ENCODE results near the gene PEX26.
"Not testable (repeated sequence)": the region's sequence is repeated elsewhere in the genome, so short reads cannot be mapped to it uniquely, and the experiment has no call there.

The PEX26 gene

DNA sequence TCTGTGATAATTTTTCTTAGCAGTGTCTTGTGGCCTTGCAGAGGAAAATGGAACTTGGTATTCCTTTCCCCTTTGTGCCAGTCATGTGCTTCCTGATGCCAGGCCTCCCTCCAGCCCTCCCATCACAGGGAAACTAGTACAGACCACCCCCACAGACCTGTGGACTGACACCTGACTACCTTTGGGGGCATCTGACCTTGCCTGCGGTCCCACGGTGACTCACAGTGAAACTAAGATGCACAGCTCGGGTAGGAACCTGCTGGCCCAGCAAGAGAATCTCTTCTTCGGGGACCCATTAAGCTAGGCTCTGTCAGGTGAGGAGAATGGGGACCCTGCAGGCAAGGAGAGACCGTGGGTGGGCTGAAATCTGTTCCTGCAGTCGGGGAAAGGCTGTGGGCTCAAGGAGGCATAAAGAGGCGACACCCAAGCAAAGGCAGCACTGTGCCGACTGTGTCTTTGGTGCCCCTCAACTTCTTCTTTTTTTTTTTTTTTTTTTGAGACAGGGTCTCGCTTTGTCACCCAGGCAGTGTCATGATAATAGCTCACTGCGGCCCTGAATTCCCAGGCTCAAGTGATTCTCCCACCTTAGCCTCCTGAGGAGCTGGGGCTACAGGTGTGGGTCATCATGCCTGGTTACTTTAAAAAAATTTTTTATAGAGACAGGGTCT lies 20.8 kb upstream of the PEX26 start:
- no peak for DNase-seq

DNA sequence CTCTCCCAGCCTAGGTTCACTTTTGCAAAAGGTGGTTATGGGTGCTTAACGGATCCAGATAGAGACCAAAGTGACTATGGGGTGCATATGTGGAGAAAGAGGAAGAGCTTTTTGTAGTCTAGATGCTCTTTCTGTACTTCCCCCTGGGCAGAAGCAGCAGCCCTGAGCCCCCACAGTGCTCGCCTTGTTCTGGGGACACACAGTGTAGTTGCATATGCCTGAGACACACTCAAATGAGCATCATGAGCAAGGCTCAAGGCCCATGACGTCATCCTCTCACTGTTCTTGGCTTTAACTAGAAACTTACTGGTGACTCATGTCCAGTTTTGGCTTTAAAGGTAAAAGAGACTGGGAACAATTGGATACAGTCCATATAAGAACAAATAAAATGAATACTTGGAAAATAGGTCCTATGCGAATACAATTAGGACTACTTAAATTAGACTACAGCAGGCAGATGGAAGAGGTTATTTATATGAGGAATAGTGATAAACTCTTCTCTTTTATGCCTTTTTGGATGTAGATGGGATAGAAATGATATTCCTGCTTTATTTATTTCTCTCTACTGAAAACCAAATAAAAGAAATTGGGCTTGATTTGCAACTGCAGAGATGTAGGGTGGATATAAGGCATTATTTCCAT lies 20.1 kb upstream of the PEX26 start:
- DNase-seq = no peak

DNA sequence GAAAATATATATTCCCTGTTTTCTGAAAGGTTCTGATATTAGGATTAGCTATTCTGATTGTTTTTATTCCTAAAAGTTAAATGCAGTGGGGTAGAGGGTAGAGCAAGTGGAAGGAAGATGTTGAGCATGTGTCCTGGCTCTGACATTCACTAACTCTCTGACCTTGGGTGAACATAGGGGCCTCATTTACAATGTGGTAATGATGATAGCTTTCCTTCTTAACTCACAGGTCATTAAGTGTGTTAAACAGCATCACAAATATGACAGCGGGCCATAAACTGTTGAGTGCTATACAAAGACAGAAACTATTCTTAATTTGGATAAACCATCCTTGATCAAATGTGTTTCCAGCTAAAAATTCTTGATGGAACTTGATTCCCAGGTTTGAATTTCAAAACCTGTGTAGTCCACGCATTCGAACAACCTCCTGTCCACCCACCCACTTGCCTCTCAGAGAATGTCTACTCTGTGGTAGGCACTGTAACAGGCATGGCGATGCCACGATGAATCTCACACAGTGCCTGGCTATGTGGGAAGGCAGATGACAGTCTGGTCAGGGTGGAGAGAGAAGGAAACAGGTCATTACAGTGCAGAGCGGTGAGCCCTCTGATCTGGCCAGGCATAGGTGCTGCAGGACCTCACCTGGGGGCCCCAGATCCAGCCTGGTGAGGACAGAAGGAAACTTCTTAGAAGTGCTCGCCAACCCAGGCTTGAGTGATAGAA lies 19.3 kb upstream of the PEX26 start:
- DNase-seq = no peak

DNA sequence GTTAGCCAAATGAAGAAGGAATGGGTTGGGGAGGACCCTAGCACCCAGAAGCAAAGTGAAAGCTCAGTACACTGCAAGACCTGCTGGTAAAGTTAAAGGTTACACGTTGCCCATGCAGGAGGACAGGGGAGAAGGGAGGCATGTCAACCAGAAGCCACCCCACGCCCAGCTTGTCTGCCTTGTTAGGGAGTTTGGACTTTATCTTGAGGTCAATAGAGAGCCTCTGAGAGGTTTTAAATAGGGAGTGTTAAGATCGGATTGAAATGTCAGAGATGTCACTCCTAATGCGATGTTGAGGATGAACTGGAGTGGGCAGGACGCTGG lies 18.7 kb upstream of the PEX26 start:
- DNase-seq = no peak

DNA sequence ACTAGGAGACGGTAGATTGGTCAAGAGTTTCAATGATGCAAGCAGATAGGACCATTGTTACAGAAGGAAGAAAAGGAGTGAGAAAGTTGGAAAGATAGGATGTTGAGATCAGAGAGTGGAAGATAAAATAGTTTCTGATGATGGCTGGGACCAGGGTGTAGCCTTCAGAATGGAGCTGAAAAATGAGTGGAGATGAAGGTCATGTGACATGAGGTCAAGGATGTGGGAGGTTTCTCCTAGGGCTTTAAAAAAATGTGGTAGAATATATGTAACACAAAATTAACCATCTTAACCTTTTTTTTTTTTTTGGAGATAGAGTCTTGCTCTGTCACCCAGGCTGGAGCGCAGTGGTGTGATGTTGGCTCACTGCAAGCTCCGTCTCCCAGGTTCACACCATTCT lies 18.3 kb upstream of the PEX26 start:
- DNase-seq = no peak

DNA sequence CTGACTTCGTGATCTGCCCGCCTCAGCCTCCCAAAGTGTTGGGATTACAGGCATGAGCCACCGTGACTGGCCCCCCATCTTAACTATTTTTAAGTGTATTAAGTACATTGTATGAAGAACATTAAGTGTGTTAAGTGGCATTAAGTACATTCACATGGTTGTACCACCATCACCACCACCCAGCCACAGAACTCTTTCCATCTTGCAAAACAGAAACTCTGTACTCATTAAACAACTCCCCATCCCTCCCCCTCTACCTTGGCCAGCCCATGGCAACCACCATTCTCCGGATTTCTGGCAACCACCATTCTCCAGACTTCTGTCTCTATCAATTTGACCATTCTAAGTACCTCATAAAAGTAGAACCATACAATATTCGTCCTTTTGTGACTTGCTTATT lies 17.8 kb upstream of the PEX26 start:
- DNase-seq = no peak

DNA sequence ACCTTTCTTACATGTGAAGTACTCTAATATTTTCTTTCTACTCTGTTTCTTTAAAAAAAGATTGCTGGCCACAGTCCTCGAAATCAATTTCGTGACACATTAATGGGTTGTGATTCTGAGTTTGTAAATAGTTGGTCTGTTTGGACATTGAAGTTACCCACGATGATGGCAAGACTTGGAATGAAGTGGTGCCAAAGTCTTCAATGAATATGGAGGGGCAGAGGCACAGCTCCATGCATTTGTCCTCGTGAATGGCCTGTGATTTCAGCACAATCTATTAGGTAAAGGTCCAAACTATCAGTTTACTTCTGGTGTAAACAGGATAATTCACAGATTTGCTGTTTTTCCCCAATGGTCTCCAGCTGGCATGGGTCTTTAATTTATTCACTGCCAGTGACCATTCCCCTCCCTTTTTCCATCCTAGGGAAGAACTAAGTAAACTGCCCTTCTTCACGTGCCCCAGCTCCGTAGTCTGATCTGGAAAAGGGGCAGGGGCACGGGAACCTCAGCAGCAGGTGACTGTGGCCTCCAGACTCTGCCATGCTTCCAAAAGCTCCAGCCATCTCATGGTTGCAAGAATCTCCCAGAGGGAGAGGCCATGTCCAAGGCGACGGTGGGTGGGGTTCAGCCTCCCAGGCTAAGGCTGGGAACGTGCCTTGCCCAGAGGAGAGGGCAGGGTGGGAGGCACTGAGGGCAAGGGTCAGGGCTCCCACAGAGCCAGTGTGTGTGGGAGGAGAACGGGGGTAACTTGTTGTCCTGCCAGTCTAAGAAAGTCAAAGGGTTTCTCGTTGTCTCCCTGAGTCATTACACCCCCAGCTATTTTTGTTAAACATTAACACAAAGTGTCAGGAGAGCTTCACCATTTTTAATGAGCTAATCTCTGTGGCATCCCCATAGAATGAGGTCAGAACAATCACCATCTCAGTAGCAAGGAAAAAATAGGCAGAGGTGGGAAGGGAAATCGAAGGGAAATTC lies 16.9 kb upstream of the PEX26 start:
- peak; percentile 54 for DNase-seq

DNA sequence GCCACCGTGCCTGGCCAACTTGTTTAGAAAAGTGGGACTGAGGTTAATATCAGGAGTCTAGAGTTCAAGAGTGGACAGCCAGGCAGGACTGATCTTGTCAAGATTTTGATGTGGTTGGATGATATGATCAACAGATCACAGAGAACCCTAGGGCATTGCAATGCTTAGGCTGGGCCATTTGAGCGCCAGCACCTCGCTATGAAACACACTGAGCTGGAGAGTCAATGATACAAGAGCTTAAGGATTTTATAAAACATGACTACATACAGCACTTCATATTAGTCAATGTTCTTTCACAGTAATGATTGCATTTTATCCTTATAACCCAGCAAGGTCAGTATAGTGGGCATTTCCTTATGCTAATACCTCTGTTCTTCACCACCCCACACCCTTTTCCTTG lies 15.4 kb upstream of the PEX26 start:
- no peak for DNase-seq

DNA sequence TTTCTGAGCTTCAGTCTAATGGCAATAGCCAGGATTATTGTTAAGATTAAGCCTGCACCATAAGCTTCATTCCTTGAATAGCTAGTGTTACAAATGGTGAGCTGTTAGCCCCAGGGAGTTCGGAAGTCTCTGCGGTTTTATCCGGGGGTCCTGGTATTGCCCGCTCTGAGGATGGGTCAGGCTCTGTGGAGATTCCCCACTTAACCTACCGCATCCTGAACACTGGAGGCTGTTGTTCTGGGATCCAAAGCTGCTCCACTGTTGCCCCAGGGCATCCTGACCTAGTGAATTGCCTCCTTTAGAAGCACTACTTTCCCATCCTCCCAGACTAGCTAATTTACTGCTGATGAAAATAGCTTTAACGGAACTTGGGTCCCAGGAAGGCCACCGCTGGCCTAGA lies 14.5 kb upstream of the PEX26 start:
- peak; percentile 24 for DNase-seq

DNA sequence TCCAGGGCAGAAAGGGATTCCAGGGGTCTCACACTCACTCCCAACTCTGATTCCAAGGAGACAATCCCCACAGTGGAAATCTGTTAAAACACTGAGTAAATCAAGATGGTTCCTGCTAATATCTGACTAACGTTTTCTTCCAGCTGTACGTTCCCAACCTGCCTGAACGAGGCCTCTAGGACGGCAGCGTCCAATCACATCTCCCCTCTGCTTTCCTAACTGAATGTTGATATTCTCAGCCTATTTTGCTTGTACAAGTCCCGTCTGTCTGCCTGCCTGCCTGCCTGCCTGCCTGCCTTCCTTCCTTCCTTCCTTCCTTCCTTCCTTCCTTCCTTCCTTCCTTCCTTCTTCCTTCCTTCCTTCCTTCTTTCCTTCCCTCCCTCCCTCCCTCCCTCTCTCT lies 14.1 kb upstream of the PEX26 start:
- DNase-seq = not testable (repeated sequence)

DNA sequence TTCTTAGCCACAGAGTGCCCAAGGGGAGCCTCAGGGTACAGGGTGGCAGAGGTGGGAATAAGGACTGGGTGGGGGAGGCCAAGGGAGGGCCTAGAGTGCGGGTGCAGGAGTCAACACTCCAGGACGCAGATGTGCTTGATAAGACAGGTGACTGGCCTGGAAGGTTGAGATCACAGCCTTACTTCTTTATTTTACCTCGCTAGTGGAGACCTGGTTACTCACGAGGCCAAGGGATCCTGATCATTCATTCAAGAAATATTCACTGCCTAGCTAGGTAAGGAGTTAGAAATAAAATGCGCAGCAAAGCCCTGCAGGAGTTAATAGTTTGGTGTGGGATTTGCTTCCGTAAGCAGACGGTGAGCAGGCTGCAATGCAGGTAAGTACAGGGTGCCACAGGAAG lies 13.2 kb upstream of the PEX26 start:
- no peak for DNase-seq

DNA sequence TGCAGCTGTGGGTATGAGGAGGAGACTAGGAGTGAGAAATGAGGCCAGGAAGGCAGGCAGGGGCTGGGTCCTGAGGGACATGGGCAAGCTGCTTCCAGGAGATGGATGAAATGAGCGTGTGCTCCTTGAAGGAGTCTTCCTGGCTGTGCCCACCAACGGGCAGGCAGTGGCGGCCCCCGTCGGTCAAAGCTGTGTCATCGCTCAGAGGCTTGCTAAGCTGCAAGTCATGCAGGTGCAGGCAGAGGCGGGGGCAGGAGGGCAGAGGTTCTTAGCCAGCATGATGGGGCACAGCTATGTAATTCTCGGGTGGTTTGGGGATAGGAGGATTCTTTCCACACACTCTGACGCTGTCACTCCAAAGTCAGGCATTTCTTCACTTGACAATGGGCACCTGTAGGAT lies 12.5 kb upstream of the PEX26 start:
- no peak for DNase-seq

DNA sequence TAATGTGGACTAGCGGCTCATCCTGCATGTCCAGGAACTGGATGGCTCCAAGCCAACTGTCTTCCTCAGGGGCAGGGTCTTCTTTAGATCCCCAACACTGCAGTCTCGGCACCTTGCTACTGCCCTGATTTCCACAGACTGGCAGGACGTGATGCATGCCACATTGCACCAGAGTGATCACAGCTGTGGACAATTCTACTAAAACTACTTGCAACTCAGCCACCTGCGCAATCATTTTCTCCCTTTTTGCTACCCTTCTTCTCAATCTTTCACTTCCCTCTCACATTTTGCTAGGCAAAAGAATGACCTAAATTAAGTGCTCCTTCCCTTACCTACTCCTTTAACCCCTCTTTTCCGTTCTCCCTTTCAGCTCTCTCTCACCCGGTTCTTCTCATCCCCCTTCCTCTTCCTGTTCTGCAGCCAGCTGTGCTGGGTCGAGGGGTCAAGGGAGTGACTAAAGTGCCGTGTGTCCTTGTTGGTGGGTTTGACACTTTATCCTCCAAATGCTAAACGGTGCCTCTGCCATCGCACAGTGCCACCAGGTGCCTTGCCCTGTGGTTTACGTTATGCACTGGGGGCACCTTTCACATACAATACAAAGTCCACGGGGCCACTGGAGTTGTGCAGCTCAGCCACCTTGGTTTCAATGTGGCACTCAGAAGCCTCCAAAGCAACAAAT lies 11.5 kb upstream of the PEX26 start:
- DNase-seq = no peak

DNA sequence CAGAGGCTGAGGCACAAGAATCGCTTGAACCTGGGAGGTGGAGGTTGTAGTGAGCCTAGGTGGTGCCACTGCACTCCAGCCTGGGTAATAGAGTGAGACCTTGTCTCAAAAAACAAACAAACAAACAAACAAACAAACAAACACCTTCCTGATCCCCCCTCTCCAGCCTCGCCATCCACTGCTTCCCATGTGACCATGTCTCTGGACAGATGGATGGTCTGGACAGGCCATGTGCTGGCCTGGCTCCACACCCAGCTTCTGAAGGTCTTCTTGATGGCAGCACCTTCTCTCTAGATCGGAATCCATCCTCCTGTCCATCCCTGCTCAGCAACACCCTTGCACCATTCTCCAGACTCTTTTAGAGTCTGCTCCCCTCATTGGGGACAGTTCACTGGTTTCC lies 10.7 kb upstream of the PEX26 start:
- DNase-seq = no peak

DNA sequence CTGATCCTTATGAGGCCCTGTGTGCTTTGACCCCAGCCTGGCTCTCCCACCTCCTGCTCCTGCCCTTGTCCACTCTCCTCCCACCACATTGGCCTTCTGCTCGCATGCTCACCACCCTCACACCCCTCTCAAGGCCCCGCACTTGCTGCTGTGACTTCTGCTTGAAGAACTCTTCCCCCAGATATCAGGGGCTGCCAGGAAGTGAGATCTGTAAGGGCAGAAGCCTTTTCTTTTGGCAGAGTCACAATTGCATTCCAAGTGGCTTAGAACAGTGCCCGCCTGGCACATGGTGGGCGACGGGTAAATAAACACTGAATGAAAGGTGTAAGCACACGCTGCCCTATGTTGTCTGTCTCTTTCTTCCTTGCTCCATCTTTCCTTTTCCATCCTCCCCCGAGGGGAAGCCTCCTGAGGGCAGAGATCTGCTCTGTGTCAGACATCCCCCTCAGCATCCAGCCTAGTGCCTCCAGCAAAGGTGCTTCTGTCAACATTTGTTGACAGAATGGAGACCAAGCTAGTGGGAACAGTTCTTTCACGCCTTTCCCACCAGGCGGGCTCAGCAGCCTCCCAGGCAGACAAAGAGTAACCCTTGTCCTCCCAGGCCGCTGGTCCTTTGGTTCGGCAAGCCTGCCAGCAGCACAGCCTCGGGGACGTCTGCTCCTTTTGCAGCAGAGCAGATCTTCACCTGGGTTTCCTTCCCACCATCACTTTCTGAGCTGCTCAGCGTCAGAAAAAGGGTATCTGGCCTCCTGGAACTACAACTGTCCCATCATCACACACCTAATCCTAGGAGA lies 10.0 kb upstream of the PEX26 start:
- DNase-seq = no peak

DNA sequence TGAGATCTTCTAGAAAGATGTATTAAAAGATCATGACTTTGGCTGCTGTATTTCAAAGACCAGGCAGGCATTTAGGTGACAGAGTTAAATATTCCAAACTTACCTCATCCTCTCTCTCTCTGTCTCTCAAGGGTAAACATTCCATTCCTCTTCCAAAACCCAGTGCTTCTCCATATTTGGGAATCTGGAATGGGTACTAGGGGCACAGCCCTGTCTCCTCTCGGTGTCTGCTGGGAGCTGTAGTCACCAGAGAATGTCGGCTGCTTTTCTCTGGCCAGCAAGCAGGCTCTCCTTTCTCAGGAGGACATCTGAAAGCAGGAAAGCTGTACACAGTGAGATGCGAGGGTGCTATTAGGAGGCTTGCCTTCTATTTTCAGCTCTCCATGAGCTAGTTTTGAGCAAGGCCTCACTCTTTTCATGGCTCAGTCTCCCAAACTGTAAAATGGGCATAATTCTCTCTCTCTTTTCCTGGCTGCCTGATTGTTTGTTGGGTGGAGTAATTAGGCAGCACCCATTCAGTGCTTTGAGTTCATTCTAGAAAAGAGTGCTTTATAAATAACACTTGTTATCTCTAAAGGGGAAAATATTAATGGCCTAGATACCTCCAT lies 9.3 kb upstream of the PEX26 start:
- no peak for DNase-seq

DNA sequence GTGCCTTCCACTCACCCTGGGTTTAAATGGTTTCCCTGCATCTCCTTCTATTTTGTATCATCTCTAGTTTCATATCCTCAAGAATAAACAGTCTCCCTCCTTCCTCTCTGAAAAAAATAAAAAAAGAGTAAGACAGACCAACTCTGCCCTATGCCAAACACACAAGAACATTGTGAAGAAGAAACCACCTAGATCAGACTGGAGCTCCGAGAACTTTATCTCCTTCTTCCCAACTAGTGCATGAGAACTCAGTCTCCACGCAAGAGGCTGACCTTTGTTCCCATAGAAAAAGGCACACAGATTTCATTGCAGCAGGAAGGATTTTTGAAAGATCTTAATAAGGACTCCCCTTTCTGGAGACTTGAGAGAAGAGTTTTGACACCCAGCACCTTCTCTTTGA lies 8.7 kb upstream of the PEX26 start:
- no peak for DNase-seq

DNA sequence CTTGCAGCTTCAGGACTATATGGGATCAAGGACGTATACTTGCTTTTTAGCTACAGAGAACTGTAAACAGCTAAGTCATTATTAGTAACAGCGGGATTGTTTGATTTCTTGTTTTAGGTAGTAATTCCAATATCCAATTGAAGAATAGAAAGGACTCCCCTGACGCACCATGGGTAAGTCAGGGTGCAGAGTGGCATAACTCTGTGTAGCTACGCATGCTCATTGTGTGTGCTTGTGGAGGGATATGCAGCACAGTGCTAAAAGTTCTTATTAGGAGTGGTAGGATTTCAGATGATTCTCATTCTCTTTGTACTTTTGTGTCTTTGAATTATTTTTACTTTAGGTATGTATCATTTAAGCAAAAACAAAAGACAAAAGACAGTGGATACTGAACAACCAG lies 7.7 kb upstream of the PEX26 start:
- DNase-seq = no peak

DNA sequence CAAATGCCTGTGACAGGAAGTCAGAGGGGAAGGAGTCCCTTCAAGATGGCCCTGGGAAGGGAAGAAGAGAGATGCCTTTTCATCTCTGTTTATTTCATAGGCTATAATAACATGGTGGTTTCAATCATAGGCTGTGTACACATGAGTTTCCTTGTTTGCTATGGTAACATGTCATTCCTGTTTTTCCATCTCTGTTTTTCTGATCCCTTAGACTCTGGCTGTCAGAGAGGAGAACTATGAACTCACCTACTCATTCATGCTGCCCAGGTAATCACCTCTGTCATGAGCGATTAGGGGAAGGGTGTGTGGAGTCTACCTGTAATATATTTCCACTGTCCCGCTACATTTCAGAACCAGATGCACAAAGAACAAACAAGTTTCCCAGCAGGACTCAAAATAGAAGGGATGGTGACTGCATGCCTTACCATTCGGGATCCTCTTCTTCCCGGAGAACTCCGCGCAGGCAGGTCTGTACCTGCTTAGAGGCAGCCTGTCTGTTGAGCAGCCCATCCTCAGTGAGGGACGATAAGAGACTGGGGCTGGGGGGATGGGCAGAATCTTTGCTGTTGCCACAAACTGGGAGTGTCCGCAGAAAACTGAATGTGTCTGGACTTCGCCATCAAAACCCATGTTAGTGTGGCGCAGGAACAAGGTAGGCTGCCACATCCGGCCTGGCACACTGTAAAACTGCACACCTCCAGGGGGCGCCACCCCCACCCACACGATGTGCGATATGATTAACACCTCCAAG lies 7.1 kb upstream of the PEX26 start:
- peak; percentile 23 for DNase-seq

DNA sequence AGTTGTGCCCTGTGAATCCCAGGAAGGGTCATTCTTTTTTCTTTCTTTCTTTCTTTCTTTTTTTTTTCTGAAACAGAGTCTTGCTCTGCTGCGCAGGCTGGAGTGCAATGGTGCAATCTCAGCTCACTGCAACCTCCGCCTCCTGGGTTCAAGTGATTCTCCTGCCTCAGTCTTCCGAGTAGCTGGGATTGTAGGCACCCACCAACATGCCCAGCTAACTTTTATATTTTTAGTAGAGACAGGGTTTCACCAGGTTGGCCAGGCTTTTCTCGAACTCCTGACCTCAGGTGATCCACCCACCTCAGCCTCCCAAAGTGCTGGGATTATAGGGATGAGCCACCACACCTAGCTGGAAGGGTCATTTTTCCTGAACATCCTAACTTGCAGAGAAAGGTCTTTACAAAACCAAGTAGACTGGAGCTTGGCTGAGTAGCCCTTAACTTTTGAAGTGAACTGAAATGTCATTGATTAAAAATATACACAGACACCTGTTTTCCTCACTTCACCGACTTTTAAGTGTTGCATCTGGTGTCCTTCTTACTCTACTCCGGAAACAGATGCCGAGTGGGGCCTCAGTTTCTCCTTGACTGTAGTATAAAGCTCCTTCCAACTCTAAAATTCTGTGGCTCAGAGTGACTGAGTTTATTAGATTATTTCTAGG lies 6.4 kb upstream of the PEX26 start:
- DNase-seq = not testable (repeated sequence)

Data from eye (tissue), 1 donor.